Mononuclear cell (primary cell): ENCODE results near the gene DMRT3. TPM values are rescaled to one million over a fixed set of nuclear protein-coding genes. Genes with fewer than 3 reads are reported as not detected.

Source experiments
- H3K27me3 ChIP-seq: 2 replicates; pipeline ENCODE4 v1.6.0; 2011; ENCODE audit warnings: low read length, control low read depth; ENCODE audit not compliant: insufficient read depth
- H3K4me1 ChIP-seq: 2 replicates; pipeline ENCODE4 v1.5.1; 2011; ENCODE audit warnings: mild to moderate bottlenecking, low read length, control low read depth; ENCODE audit not compliant: insufficient read depth
- H3K4me3 ChIP-seq: 2 replicates; pipeline ENCODE4 v1.5.1; 2011; ENCODE audit warnings: mild to moderate bottlenecking, low read length, moderate library complexity
- H3K9me3 ChIP-seq: 2 replicates; pipeline ENCODE4 v1.5.1; 2011; ENCODE audit warnings: low read depth, mild to moderate bottlenecking, control low read depth, low read length
- total RNA-seq: library from RNA; depleted of rRNA; stranded (reverse); fragments of >200 nt; gene quantifications from one replicate; pipeline ENCODE4 v1.2.3, GENCODE V29; 2012

Gene DMRT3, protein sequence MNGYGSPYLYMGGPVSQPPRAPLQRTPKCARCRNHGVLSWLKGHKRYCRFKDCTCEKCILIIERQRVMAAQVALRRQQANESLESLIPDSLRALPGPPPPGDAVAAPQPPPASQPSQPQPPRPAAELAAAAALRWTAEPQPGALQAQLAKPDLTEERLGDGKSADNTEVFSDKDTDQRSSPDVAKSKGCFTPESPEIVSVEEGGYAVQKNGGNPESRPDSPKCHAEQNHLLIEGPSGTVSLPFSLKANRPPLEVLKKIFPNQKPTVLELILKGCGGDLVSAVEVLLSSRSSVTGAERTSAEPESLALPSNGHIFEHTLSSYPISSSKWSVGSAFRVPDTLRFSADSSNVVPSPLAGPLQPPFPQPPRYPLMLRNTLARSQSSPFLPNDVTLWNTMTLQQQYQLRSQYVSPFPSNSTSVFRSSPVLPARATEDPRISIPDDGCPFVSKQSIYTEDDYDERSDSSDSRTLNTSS
- total RNA-seq, result not detected

DNA sequence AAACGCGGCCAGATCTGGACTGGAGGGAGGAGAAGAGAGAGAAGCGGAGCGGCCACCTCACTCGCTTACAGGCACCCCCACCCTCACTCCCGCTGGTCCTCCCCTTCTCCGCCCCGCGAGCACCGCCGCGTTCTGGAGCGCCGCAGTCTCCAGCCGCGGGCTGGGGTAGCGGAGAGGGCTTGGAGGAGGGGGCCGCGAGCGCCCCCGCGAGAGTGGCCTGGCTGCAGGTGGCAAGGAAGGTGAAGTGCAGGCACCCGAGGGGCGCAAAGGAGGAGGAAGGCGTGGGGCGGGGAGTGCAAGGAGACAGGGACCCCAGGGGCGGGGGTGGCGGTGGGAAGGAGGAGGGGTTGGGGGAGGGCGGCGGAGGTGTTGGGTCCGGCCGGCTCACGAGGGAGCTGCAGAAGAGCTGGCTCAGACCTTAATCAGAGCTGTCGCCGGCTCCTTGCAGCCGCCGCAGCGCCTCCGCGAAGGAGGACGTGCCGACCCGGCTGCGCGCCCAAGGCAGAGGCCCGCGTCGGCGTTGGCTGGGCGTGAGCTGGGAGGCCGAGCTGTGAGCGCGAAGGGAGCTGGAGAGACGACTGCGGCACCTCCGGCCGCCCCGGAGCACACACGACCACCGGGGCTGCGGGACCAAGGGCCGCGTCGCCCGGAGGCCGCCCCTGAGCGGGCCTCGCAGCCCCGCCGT is at the start of gene DMRT3:
Gene DMRT3 (plus strand): TSS at position 398 of the 685 bp plus-strand sequence. CDS start 347 bp downstream, outside the sequence.
- H3K9me3 ChIP-seq, result no peaks in the 10 kb centered on the region
- peaks cover 17% of the 10 kb centered on the region for H3K4me1 ChIP-seq
- H3K4me3 ChIP-seq, result no peak within 1 kb of the TSS
- H3K27me3 ChIP-seq, result peaks cover 90% of the 10 kb centered on the region

DNA sequence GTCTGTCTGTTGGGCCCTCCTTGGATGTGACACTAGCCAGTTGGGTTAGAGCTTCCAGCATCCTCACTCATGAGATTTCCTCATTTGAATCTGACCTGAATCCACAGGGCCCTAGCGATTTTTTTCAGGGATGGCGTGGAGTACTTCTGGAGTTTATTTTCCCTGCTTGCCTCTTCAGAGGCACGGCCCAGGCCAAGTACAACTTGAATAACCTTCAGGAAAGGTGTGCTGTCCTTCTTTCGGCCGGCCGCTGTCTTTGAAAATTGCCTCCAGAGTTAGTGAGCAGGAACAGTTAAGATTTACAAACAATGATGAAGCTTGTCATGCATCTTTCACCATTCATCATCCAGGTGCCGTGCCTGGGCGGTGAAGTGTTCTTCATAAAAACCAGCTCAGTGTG is 49.5 kb upstream of the DMRT3 start:
- no peaks in the 10 kb centered on the region for H3K9me3 ChIP-seq
- no peak overlapping the region for H3K4me3 ChIP-seq
- no peaks in the 10 kb centered on the region for H3K4me1 ChIP-seq
- H3K27me3 ChIP-seq, result no peaks in the 10 kb centered on the region

DNA sequence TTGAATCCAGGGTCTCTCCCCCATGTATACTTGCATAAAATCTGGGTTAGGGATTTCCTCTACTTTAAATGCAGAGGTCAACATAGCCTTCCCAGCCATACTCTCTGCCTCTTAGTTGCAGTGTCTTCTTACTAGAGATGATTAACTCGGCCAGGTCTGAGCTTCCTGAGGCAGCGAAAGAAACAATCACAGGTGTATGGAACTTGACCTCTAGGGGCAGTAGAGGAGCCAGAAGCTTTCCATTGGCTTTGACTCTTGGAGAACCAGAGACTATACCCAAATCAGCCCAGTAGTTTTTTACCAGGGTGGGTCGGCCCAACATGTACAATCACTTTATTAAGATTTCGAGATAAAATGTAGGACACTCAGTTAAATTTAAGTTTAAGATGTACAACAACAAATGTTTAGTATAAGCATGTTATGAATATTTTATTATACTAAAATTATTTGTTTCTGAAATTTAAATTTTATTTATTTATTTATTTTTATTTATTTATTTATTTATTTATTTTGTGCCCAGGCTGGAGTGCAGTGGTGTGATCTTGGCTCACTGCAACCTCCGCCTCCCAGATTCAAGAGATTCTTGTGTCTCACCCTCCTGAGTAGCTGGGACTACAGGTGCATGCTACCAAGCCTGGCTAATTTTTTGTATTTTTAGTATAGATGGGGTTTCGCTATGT is 48.0 kb upstream of the DMRT3 start:
- Histone ChIP-seq H3K4me3 (no peak overlapping the region), H3K9me3 (no peaks in the 10 kb centered on the region), H3K4me1 (no peaks in the 10 kb centered on the region), H3K27me3 (no peaks in the 10 kb centered on the region)

DNA sequence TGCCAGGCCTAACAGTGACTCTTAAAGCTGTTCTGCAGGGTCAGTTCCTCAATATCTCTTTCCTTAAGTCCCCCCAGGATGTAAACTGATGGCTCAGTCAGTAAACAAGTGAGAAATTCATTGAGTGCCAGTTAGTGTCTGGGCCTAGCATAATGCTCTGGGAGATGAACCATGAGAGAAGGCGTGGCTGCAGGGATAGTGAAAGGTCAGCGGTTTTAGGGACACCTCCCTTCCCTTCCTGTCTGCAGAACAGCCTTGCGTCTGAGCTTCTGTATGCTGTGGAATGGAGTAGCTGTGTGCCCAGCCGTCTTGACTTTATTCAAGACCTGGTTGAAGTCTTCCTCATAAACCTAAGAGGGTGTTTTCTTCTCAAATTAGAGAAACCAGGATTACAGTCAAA is 46.7 kb upstream of the DMRT3 start:
- Histone ChIP-seq H3K9me3 (no peaks in the 10 kb centered on the region), H3K4me3 (no peak overlapping the region), H3K4me1 (no peaks in the 10 kb centered on the region), H3K27me3 (peaks cover 2% of the 10 kb centered on the region)

DNA sequence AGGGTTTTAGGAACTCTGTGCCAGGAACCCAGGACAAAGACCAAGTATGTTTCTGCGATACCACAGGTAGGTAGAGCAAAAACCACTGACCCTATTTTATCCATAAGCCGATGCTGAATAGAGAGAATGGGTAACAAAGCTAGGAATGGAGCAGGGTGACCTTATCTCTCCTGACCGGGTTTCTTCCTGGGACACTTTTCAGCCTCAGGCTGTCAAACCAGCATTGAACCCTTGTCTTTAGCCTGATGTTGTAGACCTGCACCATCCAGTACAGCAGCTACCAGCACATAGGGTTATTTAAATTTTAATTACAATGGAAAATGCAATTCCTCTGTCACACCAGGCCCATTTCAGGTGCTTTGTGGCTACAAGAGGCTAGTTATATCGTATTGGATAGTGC is 43.1 kb upstream of the DMRT3 start:
- Histone ChIP-seq H3K27me3 (peaks cover 9% of the 10 kb centered on the region), H3K4me3 (no peak overlapping the region), H3K4me1 (no peaks in the 10 kb centered on the region), H3K9me3 (no peaks in the 10 kb centered on the region)

DNA sequence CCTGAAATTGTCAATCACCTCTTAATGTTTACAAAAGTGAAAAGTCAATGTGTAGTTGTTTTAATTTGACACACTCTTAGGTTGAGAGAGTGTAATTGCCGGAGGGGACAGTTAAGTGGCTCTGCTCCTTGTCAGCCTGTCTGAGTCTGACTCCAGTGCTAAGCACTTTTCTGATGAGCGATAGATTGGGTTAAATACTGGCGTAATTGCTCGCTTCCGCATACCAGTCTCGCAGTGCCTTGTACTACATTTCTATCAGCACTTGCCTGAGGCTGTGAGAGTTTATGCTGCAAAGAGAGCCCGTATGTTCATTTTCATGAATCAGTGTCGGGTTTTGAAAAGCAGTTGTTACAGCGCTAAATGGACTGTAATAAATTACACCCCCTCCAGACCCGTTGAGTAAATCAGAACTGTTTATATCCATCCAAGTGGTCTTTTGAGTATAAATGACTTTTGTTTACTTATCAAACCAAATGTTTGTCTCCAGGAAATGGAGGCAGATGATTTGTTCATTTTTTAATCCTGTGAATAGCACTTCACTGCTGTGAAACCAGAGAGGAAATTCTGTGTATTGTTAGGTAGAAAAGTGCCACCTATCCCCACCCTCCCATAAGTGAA is 41.0 kb upstream of the DMRT3 start:
- Histone ChIP-seq H3K4me1 (no peaks in the 10 kb centered on the region), H3K4me3 (no peak overlapping the region), H3K27me3 (peaks cover 16% of the 10 kb centered on the region), H3K9me3 (peaks cover 7% of the 10 kb centered on the region)

DNA sequence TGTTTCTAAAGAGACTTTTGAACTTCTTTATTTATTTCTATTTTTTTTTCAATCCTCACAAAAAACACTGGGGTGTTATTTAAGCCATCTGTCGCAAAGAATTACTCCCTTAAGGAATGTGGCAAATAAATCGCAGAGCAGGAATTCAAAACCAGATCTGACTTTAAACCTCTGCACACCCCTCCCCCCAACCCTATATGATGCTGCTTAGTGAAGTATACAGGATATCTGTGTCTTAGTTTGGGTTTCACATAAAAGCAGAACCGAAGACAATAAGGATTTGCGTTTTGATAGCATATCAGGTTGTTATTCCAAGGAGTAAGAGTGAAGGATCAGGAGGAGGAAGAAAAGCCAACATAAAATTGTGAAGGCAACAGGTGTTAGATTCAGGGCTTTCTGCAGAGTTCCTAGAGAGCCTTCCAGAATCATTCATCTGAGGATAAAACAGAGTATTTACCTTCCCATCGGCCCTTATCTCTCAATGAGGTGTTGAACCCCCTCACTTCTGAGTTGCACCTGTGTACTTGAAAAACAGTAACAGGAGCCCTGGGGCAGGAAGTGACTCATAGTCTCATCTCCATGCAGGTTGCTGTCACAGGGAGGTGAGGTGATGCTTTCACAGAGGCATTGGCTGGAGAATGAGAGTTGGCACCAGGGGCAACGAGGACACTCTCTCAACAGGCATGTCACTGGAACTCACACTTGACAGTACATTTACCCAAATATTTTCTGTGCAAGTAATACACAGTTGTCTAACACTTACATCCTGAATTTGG is 33.5 kb upstream of the DMRT3 start:
- H3K9me3 ChIP-seq, result peaks cover 7% of the 10 kb centered on the region
- no peaks in the 10 kb centered on the region for H3K4me1 ChIP-seq
- H3K27me3 ChIP-seq, result peaks cover 33% of the 10 kb centered on the region
- H3K4me3 ChIP-seq, result no peak overlapping the region

DNA sequence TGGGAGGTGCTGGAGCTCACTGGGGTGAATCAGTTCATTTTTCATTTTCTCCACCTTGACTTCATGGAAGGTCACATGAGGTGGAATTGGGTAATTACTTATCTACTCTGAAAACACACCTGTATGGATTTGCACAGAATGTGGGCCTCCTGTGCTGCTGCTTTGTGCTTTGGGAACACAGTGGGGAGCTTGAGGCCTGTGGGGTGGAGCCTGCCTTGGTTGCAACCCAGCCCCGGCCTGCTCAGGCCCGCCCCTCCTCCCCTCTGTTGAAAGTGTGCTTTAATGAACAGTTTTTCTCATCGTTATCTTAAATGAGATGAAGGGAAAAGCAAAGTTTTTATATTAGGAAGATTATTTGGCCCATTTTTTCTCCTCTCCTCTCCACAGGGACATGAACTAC is 28.5 kb upstream of the DMRT3 start:
- Histone ChIP-seq H3K4me3 (no peak overlapping the region), H3K27me3 (peaks cover 40% of the 10 kb centered on the region), H3K9me3 (no peaks in the 10 kb centered on the region), H3K4me1 (no peaks in the 10 kb centered on the region)

DNA sequence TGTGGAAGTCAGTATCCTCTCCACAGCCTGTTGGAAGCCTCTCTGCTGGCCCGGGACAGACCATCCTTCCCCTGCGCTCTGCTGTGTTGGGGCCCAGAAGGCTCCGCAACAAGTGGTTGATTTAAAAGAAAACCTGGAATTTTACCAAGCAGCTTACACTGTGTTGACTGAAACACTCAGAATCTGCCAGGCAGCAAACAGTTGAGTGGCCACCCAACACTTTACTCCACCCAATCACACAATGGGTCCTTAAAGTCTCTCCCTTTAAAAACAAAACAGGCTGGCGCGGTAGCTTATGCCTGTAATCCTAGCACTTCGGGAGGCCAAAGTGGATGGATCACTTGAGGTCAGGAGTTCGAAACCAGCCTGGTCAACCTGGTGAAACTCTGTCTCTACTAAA is 28.0 kb upstream of the DMRT3 start:
- Histone ChIP-seq H3K9me3 (no peaks in the 10 kb centered on the region), H3K4me3 (no peak overlapping the region), H3K27me3 (peaks cover 35% of the 10 kb centered on the region), H3K4me1 (no peaks in the 10 kb centered on the region)

DNA sequence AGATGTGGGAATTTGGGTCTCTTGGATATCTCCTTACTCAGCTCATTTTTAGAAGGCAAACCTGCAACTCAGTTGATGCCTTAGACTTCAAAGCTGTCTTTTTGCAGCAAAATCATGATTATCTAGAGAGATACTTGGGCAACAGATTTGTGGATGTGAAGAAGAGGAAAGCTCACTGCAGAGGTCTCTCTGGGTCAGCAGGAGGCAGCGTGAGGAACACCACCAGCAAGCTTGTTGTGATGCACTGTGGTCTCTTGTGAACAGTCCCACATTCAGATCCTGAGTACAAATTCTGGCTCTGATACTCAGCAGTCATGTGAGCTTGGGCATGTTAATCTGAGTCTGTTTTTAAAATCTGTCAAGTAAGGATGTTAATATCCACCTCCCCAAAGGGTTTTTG is 26.3 kb upstream of the DMRT3 start:
- H3K4me3 ChIP-seq, result no peak overlapping the region
- no peaks in the 10 kb centered on the region for H3K9me3 ChIP-seq
- H3K4me1 ChIP-seq, result no peaks in the 10 kb centered on the region
- H3K27me3 ChIP-seq, result peaks cover 29% of the 10 kb centered on the region

DNA sequence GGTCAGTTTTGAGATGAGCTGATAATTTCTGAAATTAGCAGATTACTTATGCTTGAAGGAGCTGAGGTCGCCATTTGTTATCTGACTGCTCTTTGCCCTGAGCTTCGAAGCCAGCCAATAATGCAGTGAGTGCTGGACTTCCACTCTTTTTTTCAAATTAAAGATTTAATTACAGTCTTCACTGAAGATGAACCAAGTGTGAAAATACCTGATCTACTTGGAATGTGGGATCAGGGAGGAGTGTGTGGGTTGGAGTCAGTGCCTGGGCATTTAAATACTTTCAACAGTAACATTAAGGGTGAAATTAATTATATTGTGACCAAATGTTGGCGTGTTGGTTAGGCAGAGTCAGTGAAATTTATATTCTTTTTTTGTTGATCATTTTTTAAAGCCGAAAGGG is 23.9 kb upstream of the DMRT3 start:
- no peaks in the 10 kb centered on the region for H3K9me3 ChIP-seq
- H3K27me3 ChIP-seq, result peaks cover 22% of the 10 kb centered on the region
- H3K4me3 ChIP-seq, result no peak overlapping the region
- H3K4me1 ChIP-seq, result no peaks in the 10 kb centered on the region

DNA sequence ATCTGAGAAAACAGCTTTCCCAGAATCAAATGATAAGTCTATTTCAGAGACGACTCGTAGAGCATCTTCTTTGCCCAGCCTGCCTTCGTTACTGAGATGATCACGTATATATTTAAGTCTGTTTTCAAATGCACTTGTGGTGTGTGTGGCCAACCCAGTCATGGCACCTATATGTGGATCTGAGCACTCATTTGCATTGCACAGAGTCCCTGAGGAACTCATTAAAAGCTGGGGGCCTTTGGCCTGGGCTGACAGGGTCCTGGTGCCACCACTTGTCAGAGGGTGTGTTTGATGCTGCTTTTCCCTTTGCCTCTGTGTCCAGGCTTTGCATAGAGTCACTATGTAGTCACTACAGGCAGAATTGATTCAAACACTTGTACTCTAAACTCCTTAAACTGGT is 17.4 kb upstream of the DMRT3 start:
- Histone ChIP-seq H3K27me3 (peaks cover 29% of the 10 kb centered on the region), H3K9me3 (no peaks in the 10 kb centered on the region), H3K4me3 (no peak overlapping the region), H3K4me1 (no peaks in the 10 kb centered on the region)

DNA sequence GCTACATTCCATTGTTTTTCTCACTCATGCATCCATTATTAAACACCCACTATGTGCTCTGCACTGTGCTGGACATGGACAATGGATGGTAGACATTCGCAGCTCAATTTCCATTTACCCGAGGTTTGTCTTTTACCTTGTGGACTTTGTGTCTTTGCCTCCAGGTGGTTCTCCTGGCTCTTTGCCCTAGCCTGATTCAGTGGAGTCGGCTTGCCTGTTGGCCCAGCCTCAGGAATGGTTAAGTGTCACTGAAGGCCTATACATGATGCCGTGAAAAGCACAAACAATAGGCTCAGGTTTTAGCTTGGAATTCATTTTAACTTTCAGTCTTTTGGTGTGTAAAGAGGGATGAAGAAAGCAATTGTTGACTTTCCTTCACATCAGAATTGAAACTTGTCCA is 16.5 kb upstream of the DMRT3 start:
- Histone ChIP-seq H3K4me1 (no peaks in the 10 kb centered on the region), H3K27me3 (peaks cover 38% of the 10 kb centered on the region), H3K4me3 (no peak overlapping the region), H3K9me3 (no peaks in the 10 kb centered on the region)

DNA sequence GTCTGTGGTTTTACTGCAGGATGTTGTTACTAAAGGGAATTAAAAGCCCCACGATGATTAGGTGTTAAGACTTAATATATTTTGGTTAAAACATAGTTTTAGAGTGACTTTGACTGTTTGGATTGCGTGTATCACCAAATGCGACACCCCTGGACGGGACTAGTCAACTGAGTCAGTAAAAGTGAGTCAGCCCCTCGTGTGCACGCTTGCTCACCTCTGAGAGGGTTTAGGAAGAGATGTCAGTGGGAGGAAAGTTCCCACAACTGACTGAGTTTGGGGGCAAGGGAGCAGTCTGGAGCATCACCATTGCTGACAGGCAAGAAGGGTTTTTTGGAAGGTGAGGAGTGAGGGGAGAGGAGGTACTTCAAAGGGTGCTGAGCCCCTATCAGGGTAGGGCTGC is 14.4 kb upstream of the DMRT3 start:
- H3K27me3 ChIP-seq, result peaks cover 59% of the 10 kb centered on the region
- H3K4me3 ChIP-seq, result no peak overlapping the region
- H3K9me3 ChIP-seq, result no peaks in the 10 kb centered on the region
- H3K4me1 ChIP-seq, result no peaks in the 10 kb centered on the region
